ENCODE measurements around the gene ZC3H7B. TPM values are rescaled to one million over a fixed set of nuclear protein-coding genes. Genes with fewer than 3 reads are reported as not detected.
A peak's percentile ranks its signal among the peaks of the same experiment; 100 is the strongest.

ZC3H7B gene
- total RNA-seq, 1 donor from 2014 or later, result 28.2 TPM

DNA sequence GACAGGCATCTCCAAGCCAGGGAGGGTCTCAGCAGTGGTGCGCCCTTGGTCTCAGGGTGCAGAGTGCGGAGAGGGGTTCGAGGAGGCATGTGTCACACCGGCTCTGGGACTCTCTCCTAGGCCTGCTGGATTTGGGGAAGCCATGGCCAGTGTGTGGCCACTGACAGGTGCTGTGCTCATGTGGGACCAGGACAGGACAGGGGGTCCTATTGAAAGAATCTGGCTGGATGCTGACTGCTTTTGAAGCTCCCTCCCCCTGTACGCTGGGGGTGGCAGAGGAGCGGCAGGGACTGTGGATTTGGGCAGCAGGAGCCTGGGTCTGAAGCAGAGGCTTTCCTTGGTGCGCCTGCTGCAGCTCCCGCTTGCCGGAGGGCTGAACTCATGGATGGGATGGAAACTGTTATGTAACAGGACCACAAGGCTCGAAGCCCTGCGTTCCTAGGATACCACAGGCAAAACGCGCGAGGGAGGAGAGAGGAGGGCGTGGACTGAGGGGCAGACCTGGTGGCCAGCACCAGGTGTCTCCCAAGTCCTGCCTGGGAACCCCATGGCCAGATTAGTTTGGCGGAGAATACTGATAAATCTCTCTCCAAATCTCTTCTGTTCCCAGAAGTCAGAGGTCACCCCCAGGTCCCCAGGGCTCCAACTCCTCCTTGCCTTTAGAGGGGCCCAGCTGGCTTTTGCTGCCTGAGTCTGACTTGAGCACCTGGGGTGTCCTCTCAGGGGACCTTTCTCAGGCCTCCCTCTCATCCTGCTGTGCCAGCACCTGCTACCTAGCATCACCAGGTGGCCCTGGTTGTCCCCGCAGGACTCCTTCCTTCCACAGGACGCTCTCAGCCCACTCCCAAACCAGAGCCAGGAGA, 66.6 kb downstream of the ZC3H7B start:
- Histone ChIP-seq H3K27me3 (no peaks in the 10 kb centered on the region), H3K9me3 (no peaks in the 10 kb centered on the region), H3K4me1 (peaks cover 38% of the 10 kb centered on the region), H3K36me3 (no peaks in the 10 kb centered on the region), H3K4me3 (peak overlapping the region; percentile 47 to 48), H3K27ac (peak overlapping the region; percentile 77)
- peak; percentile 92 to 95 for DNase-seq (ENCODE audit: extremely low spot score in 2 of 2)
- intact Hi-C loops (cut with DNase I), result no loop called here
- TF ChIP-seq POLR2A (IDR thresholded peaks at IDR 0.05) (no peak), POLR2AphosphoS5 (IDR thresholded peaks at IDR 0.05; ENCODE audit: insufficient read depth in 1 of 2, low read depth in 1 of 2) (peak in 1 of 2 donors; percentile 27)

DNA sequence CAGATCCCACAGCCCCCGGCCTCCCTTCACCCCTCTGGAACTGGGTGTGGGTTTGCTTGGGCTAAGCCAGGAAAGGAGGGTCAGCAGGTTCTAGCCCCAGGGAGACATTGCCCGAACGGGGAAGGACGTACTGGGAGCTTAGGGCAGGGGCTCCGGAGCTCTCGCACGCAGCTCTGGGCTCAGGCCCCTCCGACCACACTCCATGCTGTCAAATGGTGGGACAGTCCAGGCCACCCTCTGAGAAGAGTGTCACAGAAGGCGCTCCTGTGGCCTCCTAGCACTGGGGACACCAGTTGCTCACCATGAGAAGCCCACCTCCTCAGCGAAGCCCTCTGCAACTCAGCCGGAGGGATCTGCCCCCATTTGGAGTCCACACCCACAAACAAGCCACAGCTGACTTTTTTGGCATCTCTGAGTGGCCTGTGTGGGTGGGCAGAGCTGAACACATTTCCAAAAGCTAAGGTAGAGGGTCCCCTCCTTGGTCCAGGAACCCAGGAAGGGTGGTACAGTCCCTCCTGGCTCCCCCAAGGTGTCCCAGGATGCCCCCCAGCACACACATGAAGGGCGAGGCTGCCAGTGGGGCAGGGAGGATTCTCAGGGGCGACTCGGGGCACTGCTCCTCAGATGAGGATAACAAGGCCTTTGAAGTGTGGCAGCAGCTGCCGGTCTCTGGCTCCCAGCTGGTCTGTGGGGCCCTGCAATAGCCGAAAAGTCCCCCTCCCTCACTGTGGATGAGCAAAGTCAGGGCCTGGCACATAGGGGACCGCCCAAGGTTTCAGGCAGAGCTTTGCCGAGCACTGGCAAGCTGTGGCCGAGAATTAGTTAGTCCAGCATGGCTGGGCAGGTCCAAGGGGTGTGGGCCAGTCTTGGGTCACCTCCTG, 67.5 kb downstream of the ZC3H7B start:
- TF ChIP-seq POLR2A (IDR thresholded peaks at IDR 0.05) (no peak), POLR2AphosphoS5 (IDR thresholded peaks at IDR 0.05; ENCODE audit: insufficient read depth in 1 of 2, low read depth in 1 of 2) (no peak)
- TF ChIP-seq, protein P1, sequence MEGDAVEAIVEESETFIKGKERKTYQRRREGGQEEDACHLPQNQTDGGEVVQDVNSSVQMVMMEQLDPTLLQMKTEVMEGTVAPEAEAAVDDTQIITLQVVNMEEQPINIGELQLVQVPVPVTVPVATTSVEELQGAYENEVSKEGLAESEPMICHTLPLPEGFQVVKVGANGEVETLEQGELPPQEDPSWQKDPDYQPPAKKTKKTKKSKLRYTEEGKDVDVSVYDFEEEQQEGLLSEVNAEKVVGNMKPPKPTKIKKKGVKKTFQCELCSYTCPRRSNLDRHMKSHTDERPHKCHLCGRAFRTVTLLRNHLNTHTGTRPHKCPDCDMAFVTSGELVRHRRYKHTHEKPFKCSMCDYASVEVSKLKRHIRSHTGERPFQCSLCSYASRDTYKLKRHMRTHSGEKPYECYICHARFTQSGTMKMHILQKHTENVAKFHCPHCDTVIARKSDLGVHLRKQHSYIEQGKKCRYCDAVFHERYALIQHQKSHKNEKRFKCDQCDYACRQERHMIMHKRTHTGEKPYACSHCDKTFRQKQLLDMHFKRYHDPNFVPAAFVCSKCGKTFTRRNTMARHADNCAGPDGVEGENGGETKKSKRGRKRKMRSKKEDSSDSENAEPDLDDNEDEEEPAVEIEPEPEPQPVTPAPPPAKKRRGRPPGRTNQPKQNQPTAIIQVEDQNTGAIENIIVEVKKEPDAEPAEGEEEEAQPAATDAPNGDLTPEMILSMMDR (IDR thresholded peaks at IDR 0.05), result no peak
- H3K4me1 ChIP-seq, result peaks cover 38% of the 10 kb centered on the region
- no peaks in the 10 kb centered on the region for H3K27me3 ChIP-seq
- peak in 1 of 2 donors; percentile 74 for DNase-seq (ENCODE audit: extremely low spot score in 2 of 2)
- peak overlapping the region; percentile 47 to 48 for H3K4me3 ChIP-seq
- H3K9me3 ChIP-seq, result no peaks in the 10 kb centered on the region
- H3K27ac ChIP-seq, result peak overlapping the region; percentile 77
- intact Hi-C loops (cut with DNase I), result no loop called here
- no peaks in the 10 kb centered on the region for H3K36me3 ChIP-seq

DNA sequence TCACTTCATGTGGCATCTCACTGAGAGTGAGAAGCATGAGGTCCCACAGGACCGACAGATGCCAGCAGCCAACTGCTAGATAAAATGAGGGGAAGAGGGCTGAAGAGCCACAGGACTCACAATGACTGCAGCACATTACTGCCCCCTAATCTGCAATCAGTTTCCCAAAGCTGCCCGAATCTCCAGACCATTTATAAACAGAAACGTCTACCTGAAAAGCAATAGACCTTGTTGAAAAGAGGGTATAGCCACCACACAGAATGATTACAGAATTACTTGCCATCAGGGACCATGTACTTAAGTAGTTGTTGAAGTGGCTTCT, 68.1 kb downstream of the ZC3H7B start:
- H3K36me3 ChIP-seq, result no peaks in the 10 kb centered on the region
- peak overlapping the region; percentile 77 for H3K27ac ChIP-seq
- H3K4me3 ChIP-seq, result peak overlapping the region in 1 of 2 donors; percentile 48
- no peak for DNase-seq (ENCODE audit: extremely low spot score in 2 of 2)
- TF ChIP-seq POLR2AphosphoS5 (IDR thresholded peaks at IDR 0.05; ENCODE audit: insufficient read depth in 1 of 2, low read depth in 1 of 2), result no peak
- TF ChIP-seq, protein P1 (IDR thresholded peaks at IDR 0.05), result no peak
- TF ChIP-seq POLR2A (IDR thresholded peaks at IDR 0.05), result no peak
- H3K4me1 ChIP-seq, result peaks cover 38% of the 10 kb centered on the region
- H3K27me3 ChIP-seq, result no peaks in the 10 kb centered on the region
- intact Hi-C loops (cut with DNase I), result no loop called here
- H3K9me3 ChIP-seq, result no peaks in the 10 kb centered on the region

DNA sequence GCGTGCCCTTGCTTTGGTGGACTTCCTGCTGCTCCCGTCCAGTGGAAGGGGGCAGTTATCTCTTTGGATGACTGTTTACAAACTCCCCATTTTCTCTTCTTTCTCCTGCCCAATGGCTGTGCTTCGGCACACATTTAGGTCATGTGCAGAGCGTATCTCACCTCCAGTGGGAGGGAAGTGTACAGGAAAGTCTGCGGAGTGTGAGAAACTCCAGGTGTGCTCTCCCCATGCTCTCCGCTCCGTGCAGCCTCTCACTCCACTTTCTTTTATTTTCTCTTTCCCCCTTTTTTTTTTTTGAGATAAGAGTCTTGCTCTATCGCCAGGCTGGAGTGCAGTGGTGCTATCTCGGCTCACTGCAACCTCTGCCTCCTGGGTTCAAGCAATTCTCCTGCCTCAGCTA, 68.5 kb downstream of the ZC3H7B start:
- intact Hi-C loops (cut with DNase I), result no loop called here
- Histone ChIP-seq H3K9me3 (no peaks in the 10 kb centered on the region), H3K4me3 (no peak overlapping the region), H3K27ac (peak overlapping the region; percentile 77), H3K4me1 (peaks cover 38% of the 10 kb centered on the region), H3K36me3 (no peaks in the 10 kb centered on the region), H3K27me3 (no peaks in the 10 kb centered on the region)
- no peak for DNase-seq (ENCODE audit: extremely low spot score in 2 of 2)
- TF ChIP-seq POLR2A (IDR thresholded peaks at IDR 0.05) (no peak), POLR2AphosphoS5 (IDR thresholded peaks at IDR 0.05; ENCODE audit: insufficient read depth in 1 of 2, low read depth in 1 of 2) (no peak)
- TF ChIP-seq, protein P1 (IDR thresholded peaks at IDR 0.05), result no peak

DNA sequence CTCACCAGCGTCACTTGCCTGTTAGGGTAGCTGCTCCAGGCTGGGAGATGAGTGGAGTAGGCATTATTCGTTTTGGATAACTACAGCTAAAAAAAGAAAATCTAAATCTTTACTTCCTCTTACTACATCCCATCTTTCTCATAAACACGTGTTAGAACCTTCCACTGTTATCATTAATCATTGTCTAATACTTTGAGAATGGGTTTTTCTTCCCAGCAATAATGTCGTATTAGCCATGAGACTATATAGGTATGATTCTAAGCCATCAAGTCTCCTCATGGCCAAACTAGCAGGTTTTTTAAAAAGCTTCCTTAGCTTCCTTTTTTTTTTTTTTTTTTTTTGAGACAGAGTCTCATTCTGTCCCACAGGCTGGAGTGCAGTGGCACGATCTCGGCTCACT, 76.5 kb downstream of the ZC3H7B start:
- Histone ChIP-seq H3K4me1 (peaks cover 16% of the 10 kb centered on the region), H3K4me3 (no peak overlapping the region), H3K36me3 (no peaks in the 10 kb centered on the region), H3K27me3 (no peaks in the 10 kb centered on the region), H3K27ac (no peak overlapping the region), H3K9me3 (no peaks in the 10 kb centered on the region)
- TF ChIP-seq POLR2A (IDR thresholded peaks at IDR 0.05) (no peak), POLR2AphosphoS5 (IDR thresholded peaks at IDR 0.05; ENCODE audit: insufficient read depth in 1 of 2, low read depth in 1 of 2) (no peak)
- TF ChIP-seq, protein P1 (IDR thresholded peaks at IDR 0.05), result no peak
- intact Hi-C loops (cut with DNase I), result no loop called here
- no peak for DNase-seq (ENCODE audit: extremely low spot score in 2 of 2)
